Right lobe of liver (tissue), 6 donors: Measurements from ENCODE around the gene INHBC. TPM values are rescaled to one million over a fixed set of nuclear protein-coding genes. Genes with fewer than 3 reads are reported as not detected.

Source experiments
- ATAC-seq, 4 donors: fragments of 200-7000 bp; cut with Tn5 transposase; one replicate each; pipeline ENCODE4 v1.9.1; 2020; ENCODE audit warnings: mild to moderate bottlenecking in 4 of 4, moderate library complexity in 4 of 4
- DNase-seq, 3 donors: peaks; one replicate each; pipeline ENCODE4 v3.0.0-alpha.2; 2020
- H3K27ac ChIP-seq, 3 donors: fragments of 200-600 bp; one replicate each; pipeline ENCODE4 v1.8.0; 2022
- H3K27me3 ChIP-seq, 2 donors: fragments of 200-600 bp; one replicate each; pipeline ENCODE4 v1.8.0; 2022
- H3K36me3 ChIP-seq, 4 donors: fragments of 200-600 bp; sonication (generic) in 1 of 4; one replicate each; pipeline versions ENCODE4 v1.5.1 to v1.8.0; 2017 to 2022; ENCODE audit warnings: control low read depth in 1 of 4
- H3K4me1 ChIP-seq, 4 donors: fragments of 200-600 bp; sonication (generic) in 1 of 4; one replicate each; pipeline versions ENCODE4 v1.5.1 to v1.8.0; 2017 to 2022; ENCODE audit warnings: control low read depth in 1 of 4
- H3K4me3 ChIP-seq, 3 donors: fragments of 200-600 bp; one replicate each; pipeline ENCODE4 v1.8.0; 2022
- H3K9me3 ChIP-seq, 4 donors: fragments of 200-600 bp; sonication (generic) in 1 of 4; one replicate each; pipeline versions ENCODE4 v1.5.1 to v1.8.0; 2017 to 2022; ENCODE audit warnings: control low read depth in 1 of 4
- POLR2A ChIP-seq: fragments of 450-650 bp; IDR thresholded peaks from one replicate; pipeline ENCODE4 v1.6.1; 2017; ENCODE audit warnings: antibody characterized with exemption, mild to moderate bottlenecking
- WGBS: methylation state at CpG from one replicate; pipeline ENCODE4 v1.1.6; 2018; ENCODE audit warnings: low coverage, low lambda C conversion rate; ENCODE audit not compliant: insufficient coverage; ENCODE audit errors: missing lambda C conversion rate; 5-methylcytosine and 5-hydroxymethylcytosine counted together
- intact Hi-C, 2 donors: fragments of 100-400 bp; cut with DNase I; formaldehyde crosslinking; loops; one replicate each; pipeline versions ENCODE4 v1.11.2 to v1.14.1; 2022
- total RNA-seq, 6 experiments: library from RNA; depleted of rRNA in 2 of 6; stranded (reverse); fragments of >200 nt in 2 of 6; fragmentation: NEBNext Ultra II Directional in 3 of 6; extraction: Animal tissue kit (Norgen Biotek cat#: 25700) in 3 of 6; gene quantifications; one replicate each; pipeline versions ENCODE4 v1.1.0 to v1.2.4, GENCODE V29; 2016 to 2023
- TF ChIP-seq, protein P1 (sequence below), 4 donors: fragments of 200-600 bp in 3 of 4; fragments of 450-650 bp in 1 of 4; IDR thresholded peaks; one replicate each; pipeline versions ENCODE4 v1.5.1 to v1.8.0; 2016 to 2022; ENCODE audit warnings: antibody characterized with exemption in 4 of 4, mild to moderate bottlenecking in 2 of 4
- donor health status: DM: no; HTN: yes; CAD: no.
- donor health status: DM: no; HTN: no; CAD: no.
- donor health status: DM: no; HTN: no; CAD: no.
- donor health status: DM: no; HTN: yes; CAD: no.
- donor health status: DM: no; HTN: yes; CAD: no.

The INHBC gene
- total RNA-seq, 6 experiments from 2014 or later, result 14.7 to 123 (median 63.6) TPM

DNA sequence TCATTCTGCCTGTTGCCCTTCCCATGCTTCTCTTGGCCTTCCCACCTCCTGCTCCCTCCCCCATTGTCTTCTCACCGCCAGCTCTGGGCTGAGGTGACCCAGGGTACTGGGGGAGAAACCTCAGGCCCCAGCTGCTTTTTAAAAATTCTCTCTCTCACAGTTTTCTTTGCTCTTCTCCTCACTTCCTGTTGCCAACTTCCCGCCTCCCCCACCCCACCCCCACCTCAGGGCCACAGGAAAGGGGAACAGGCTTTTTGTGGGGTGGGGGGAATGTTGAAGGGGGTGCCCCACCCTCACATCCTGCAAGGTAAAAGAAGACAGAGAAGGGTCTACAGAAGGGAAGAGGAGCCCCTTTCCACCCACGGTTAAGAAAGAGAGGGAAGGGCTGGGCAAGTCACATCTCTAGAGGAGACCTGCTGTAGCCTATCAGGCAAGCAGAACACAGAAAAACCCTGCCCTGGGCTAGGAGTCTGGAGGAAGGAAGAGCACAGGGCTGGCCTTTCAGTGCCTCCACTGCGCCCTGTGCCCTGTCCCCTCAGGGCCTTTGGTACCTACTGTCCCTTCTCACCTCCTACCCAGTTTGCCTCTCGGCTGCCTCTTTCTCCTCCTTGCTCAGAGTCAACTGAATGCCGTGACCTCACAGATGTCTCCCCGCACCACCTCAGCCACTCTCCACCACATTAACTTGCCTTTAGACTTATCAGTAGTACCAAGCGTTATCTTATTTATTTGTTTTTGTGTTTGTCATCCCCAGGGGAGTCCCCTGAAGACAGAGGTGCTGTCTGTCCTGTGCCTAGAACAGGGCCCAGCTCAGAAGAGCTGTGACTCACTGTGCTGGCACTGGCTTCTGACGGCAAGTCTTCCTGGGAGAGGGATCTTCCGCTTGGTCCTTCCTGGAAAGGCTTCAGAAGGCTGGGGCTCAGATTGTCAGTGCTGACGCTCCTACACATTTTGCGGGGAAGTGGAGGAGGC lies 43.4 kb downstream of the INHBC start:
- Histone ChIP-seq H3K27me3 (peaks cover 0 to 14% of the 10 kb centered on the region in 2 donors), H3K4me3 (peak overlapping the region; percentile 25 to 42 (median 29))
- 59% methylated on average over 10 of the region's 12 CpGs for WGBS

GRCh38 chr12:57479043-57479375 lies 44.4 kb downstream of the INHBC start:
- Histone ChIP-seq H3K4me1 (peaks cover 0 to 13% (median 5%) of the 10 kb centered on the region in 4 donors), H3K27ac (peak overlapping the region; percentile 50 to 73 (median 66)), H3K27me3 (peaks cover 0 to 14% of the 10 kb centered on the region in 2 donors), H3K36me3 (no peaks in the 10 kb centered on the region), H3K9me3 (no peaks in the 10 kb centered on the region), H3K4me3 (no peak overlapping the region)
- ATAC-seq (no peak), DNase-seq (no peak)
- WGBS, result 20% methylated on average over 1 of the region's 10 CpGs
- TF ChIP-seq POLR2A, result no peak
- TF ChIP-seq, protein P1, sequence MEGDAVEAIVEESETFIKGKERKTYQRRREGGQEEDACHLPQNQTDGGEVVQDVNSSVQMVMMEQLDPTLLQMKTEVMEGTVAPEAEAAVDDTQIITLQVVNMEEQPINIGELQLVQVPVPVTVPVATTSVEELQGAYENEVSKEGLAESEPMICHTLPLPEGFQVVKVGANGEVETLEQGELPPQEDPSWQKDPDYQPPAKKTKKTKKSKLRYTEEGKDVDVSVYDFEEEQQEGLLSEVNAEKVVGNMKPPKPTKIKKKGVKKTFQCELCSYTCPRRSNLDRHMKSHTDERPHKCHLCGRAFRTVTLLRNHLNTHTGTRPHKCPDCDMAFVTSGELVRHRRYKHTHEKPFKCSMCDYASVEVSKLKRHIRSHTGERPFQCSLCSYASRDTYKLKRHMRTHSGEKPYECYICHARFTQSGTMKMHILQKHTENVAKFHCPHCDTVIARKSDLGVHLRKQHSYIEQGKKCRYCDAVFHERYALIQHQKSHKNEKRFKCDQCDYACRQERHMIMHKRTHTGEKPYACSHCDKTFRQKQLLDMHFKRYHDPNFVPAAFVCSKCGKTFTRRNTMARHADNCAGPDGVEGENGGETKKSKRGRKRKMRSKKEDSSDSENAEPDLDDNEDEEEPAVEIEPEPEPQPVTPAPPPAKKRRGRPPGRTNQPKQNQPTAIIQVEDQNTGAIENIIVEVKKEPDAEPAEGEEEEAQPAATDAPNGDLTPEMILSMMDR (IDR thresholded peaks at IDR 0.05), result no peak
- intact Hi-C loops, result no loop called here

More for the DNA sequence above, 43.4 kb downstream of the INHBC start:
- no peaks in the 10 kb centered on the region for H3K36me3 ChIP-seq
- peak; percentile 19 to 53 (median 34) for ATAC-seq
- peak overlapping the region; percentile 50 to 73 (median 66) for H3K27ac ChIP-seq
- H3K4me1 ChIP-seq, result peaks cover 0 to 13% (median 5%) of the 10 kb centered on the region in 4 donors
- no peaks in the 10 kb centered on the region for H3K9me3 ChIP-seq
- intact Hi-C loops, result no loop called here
- no peak for TF ChIP-seq POLR2A
- DNase-seq, result no peak

GRCh38 chr12:57479376-57480115 lies 45.0 kb downstream of the INHBC start, which contains the start of gene ARHGAP9:
Gene ARHGAP9 (minus strand): TSS chr12:57479866. CDS start chr12:57479406, 460 bp downstream.
- intact Hi-C loops, result no loop called here
- Histone ChIP-seq H3K9me3 (no peaks in the 10 kb centered on the region), H3K36me3 (no peaks in the 10 kb centered on the region), H3K27me3 (peaks cover 0 to 14% of the 10 kb centered on the region in 2 donors), H3K4me3 (no peak within 1 kb of the TSS), H3K27ac (peak within 1 kb of the TSS; percentile 50 to 73 (median 66)), H3K4me1 (peaks cover 0 to 13% (median 5%) of the 10 kb centered on the region in 4 donors)
- DNase-seq (no peak), ATAC-seq (peak; percentile 4 to 19 (median 7))
- TF ChIP-seq POLR2A, result no peak
- TF ChIP-seq, protein P1 (IDR thresholded peaks at IDR 0.05), result no peak
- 50% methylated on average over 6 of the region's 6 CpGs for WGBS

DNA sequence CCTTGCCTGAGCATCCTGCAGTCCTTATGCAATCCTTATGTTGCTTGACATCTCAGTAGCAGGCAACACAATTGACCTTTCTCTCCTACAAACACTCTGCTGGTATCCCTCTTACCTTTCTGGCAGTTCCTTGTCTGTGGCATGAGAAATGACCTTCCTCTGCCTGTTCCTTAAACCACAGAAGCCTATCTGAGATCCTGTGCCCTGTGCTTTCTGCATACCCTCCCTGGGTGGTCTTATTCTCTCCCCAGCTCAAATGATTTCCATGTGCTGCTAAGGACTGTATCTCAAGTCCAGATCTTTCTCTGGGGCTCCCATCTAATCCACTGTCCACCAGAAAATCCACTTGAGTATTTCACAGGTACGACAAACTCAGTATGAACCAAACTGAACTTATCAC lies 47.1 kb downstream of the INHBC start:
- TF ChIP-seq, protein P1 (IDR thresholded peaks at IDR 0.05), result no peak
- TF ChIP-seq POLR2A, result no peak
- H3K27ac ChIP-seq, result no peak overlapping the region
- no peak for ATAC-seq
- intact Hi-C loops, result no loop called here
- H3K27me3 ChIP-seq, result no peaks in the 10 kb centered on the region
- no peaks in the 10 kb centered on the region for H3K4me1 ChIP-seq
- no peak overlapping the region for H3K4me3 ChIP-seq
- no peak for DNase-seq
- H3K36me3 ChIP-seq, result no peaks in the 10 kb centered on the region
- H3K9me3 ChIP-seq, result no peaks in the 10 kb centered on the region
- 78% methylated on average over 1 of the region's 1 CpG for WGBS
